Thoracic aorta (tissue), 2 donors: ENCODE data around the gene SBF1. TPM values are rescaled to one million over a fixed set of nuclear protein-coding genes. Genes with fewer than 3 reads are reported as not detected.
"Not testable (repeated sequence)": the region's sequence is repeated elsewhere in the genome, so short reads cannot be mapped to it uniquely, and the experiment has no call there.

Experiments
- ATAC-seq: fragments of 150-250 bp; one replicate; pipeline ENCODE4 v1.8.0; 2017; ENCODE audit warnings: low read depth; ENCODE audit not compliant: insufficient number of reproducible peaks, low FRiP score
- DNase-seq: peaks from one replicate; pipeline ENCODE4 v3.0.0-alpha.2; 2020; ENCODE audit warnings: low spot score
- H3K27ac ChIP-seq, 2 donors: fragments of 200-600 bp; sonication (generic); 1 replicate in 1 of 2; 2 replicates in 1 of 2; pipeline ENCODE4 v1.5.1; 2016; ENCODE audit warnings: mild to moderate bottlenecking in 2 of 2, moderate library complexity in 2 of 2
- H3K27me3 ChIP-seq: fragments of 200-600 bp; sonication (generic); replicated peaks from 2 replicates; pipeline ENCODE4 v1.6.0; 2016; ENCODE audit warnings: mild to moderate bottlenecking; ENCODE audit not compliant: insufficient read depth
- H3K36me3 ChIP-seq: fragments of 200-600 bp; sonication (generic); one replicate; pipeline ENCODE4 v1.5.1; 2016
- H3K4me1 ChIP-seq, 2 donors: fragments of 200-600 bp; sonication (generic); 1 replicate in 1 of 2; 2 replicates in 1 of 2; pipeline versions ENCODE4 v1.5.1 to v1.6.0; 2016; ENCODE audit warnings: low read depth in 2 of 2, mild to moderate bottlenecking in 1 of 2; ENCODE audit not compliant: control insufficient read depth in 1 of 2
- H3K4me3 ChIP-seq: fragments of 200-600 bp; sonication (generic); 2 replicates; pipeline ENCODE4 v1.5.1; 2016; ENCODE audit warnings: mild to moderate bottlenecking
- H3K9me3 ChIP-seq: fragments of 200-600 bp; sonication (generic); 2 replicates; pipeline ENCODE4 v1.5.1; 2016
- total RNA-seq, 2 donors: library from RNA; depleted of rRNA; stranded (reverse); fragments of >200 nt; gene quantifications; one replicate each; pipeline versions ENCODE4 v1.1.0 to v1.2.3, GENCODE V29; 2016
- TF ChIP-seq, protein P1 (sequence below): fragments of 200-600 bp; sonication (generic); IDR thresholded peaks from one replicate; pipeline ENCODE4 v1.5.1; 2019; ENCODE audit warnings: antibody characterized with exemption

SBF1 gene
- total RNA-seq, 2 donors from 2014 or later, result 72.9 to 99.9 TPM

DNA sequence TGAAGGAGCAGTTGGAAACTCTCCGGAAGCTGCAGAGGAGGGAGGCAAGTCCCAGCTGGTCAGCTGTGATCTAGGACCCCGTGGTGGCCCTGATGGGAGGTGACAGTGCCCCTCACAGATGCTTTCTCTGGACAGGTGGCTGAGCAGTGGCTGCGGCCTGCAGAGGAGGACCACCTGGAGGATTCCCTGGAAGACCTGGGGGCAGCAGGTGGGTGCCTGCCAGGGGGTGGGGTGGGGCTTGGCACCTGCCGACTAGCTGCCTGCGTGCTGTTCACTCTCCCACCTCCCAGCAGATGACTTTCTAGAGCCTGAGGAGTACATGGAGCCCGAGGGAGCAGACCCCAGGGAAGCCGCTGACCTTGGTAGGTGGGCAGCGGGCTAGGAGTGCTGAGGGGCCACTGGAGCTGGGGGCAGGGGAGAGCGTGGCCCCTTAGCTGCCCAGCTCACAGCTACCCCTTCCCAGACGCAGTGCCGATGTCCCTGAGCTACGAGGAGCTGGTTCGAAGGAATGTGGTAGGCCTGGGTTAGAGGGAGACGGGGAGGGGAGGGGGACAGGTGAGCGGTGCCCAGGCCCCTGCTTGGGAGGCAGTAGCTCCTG, 47.5 kb upstream of the SBF1 start:
- no peak for DNase-seq
- Histone ChIP-seq H3K4me1 (peaks cover 15 to 17% of the 10 kb centered on the region in 2 donors), H3K27ac (no peak overlapping the region), H3K4me3 (no peak overlapping the region), H3K36me3 (peaks cover 56% of the 10 kb centered on the region), H3K27me3 (no peaks in the 10 kb centered on the region), H3K9me3 (no peaks in the 10 kb centered on the region)
- TF ChIP-seq, protein P1, sequence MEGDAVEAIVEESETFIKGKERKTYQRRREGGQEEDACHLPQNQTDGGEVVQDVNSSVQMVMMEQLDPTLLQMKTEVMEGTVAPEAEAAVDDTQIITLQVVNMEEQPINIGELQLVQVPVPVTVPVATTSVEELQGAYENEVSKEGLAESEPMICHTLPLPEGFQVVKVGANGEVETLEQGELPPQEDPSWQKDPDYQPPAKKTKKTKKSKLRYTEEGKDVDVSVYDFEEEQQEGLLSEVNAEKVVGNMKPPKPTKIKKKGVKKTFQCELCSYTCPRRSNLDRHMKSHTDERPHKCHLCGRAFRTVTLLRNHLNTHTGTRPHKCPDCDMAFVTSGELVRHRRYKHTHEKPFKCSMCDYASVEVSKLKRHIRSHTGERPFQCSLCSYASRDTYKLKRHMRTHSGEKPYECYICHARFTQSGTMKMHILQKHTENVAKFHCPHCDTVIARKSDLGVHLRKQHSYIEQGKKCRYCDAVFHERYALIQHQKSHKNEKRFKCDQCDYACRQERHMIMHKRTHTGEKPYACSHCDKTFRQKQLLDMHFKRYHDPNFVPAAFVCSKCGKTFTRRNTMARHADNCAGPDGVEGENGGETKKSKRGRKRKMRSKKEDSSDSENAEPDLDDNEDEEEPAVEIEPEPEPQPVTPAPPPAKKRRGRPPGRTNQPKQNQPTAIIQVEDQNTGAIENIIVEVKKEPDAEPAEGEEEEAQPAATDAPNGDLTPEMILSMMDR, result no peak
- no peak for ATAC-seq

DNA sequence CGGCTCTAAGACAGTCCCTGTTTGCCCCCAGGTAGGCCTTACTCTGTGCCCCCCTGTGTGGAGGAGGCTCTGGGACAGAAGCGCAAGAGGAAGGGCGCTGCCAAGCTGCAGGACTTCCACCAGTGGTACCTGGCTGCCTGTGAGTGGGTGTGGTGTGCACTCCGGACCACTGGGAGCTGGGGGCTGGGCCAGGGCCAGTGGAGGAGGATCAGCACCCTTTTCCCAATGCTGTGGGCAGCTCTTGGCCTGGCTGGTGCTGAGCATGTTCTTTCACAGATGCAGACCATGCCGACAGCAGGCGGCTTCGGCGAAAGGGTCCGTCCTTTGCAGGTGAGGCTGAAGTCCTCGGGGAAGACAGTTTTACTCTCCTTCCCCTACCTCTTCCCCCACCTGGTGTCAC, 46.9 kb upstream of the SBF1 start:
- Histone ChIP-seq H3K9me3 (no peaks in the 10 kb centered on the region), H3K4me3 (no peak overlapping the region), H3K36me3 (peaks cover 58% of the 10 kb centered on the region), H3K27ac (no peak overlapping the region), H3K4me1 (peaks cover 10 to 14% of the 10 kb centered on the region in 2 donors), H3K27me3 (no peaks in the 10 kb centered on the region)
- no peak for DNase-seq
- TF ChIP-seq, protein P1, result no peak
- ATAC-seq, result no peak

DNA sequence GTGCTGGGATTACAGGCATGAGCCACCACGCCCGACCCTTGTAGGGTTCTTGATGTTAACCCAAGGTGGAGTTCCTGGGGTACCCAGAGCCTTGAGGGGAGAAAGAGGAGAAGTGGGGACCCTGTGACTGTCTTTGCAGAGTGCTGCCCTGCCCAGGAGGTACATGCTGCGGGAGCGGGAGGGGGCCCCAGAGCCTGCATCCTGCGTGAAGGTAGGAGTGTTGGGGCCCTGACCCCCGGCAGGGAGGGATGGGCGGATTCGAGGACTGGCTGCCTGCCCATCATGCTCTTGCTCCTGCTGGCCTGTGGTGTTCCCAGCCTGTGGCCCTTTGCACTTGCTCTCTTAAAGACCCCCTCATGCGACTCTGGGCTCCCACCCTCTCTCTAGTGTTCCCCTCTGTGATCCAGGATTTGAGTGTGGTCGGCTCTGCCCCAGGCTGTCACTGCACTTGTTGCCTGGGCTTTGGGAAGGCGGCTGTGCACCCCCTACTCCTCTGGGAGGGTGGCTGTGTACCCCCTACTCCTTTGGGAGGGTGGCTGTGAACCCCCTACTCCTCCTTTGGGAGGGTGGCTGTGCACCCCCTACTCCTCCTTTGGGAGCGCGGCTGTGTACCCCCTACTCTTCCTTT, 46.1 kb upstream of the SBF1 start:
- TF ChIP-seq, protein P1, result no peak
- ATAC-seq (no peak), DNase-seq (no peak)
- no peaks in the 10 kb centered on the region for H3K9me3 ChIP-seq
- peaks cover 10 to 11% of the 10 kb centered on the region in 2 donors for H3K4me1 ChIP-seq
- H3K4me3 ChIP-seq, result no peak overlapping the region
- H3K27ac ChIP-seq, result no peak overlapping the region
- H3K36me3 ChIP-seq, result peaks cover 61% of the 10 kb centered on the region
- H3K27me3 ChIP-seq, result no peaks in the 10 kb centered on the region

DNA sequence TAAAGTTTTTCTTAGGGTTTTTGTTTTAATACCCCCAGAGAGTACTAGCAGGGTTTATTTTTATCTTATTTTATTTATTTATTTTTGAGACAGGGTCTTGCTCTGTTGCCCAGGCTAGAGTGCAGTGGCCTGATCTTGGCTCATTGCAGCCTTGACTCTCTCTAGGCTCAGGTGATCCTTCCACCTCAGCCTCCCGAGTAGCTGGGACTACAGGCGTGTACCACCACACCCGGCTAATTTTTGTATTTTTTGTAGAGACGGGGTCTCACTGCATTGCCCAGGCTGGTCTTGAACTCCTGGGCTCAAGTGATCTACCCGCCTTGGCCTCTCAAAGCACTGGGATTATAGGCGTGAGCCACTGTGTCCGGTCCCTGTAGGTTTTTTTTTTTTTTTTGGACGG, 45.3 kb upstream of the SBF1 start:
- not testable (repeated sequence) for H3K4me3 ChIP-seq, DNase-seq, ATAC-seq, H3K27ac ChIP-seq, H3K9me3 ChIP-seq, H3K27me3 ChIP-seq
- Histone ChIP-seq H3K36me3 (peaks cover 61% of the 10 kb centered on the region), H3K4me1 (peaks cover 10 to 11% of the 10 kb centered on the region in 2 donors)

DNA sequence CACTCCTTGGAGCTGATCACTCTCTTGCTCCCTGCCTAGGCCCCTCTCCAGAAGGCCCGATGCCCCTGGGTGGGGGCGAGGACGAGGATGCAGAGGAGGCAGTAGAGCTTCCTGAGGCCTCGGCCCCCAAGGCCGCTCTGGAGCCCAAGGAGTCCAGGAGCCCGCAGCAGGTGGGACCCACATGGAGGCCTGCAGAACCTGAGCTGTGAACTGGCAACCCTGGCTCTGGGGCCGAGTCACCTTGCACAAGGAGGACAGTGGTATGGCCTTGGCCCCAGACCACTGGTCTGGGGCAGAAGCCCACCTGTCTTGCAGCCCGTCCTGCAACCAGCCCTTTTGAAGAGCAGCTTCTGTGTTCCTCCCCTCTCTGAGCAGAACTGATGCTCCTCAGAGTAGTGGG, 44.3 kb upstream of the SBF1 start:
- H3K4me3 ChIP-seq, result no peak overlapping the region
- H3K4me1 ChIP-seq, result peaks cover under 1 to 2% of the 10 kb centered on the region in 2 donors
- no peaks in the 10 kb centered on the region for H3K9me3 ChIP-seq
- DNase-seq (no peak), ATAC-seq (no peak)
- H3K27ac ChIP-seq, result no peak overlapping the region
- TF ChIP-seq, protein P1, result no peak
- peaks cover 61% of the 10 kb centered on the region for H3K36me3 ChIP-seq
- no peaks in the 10 kb centered on the region for H3K27me3 ChIP-seq

DNA sequence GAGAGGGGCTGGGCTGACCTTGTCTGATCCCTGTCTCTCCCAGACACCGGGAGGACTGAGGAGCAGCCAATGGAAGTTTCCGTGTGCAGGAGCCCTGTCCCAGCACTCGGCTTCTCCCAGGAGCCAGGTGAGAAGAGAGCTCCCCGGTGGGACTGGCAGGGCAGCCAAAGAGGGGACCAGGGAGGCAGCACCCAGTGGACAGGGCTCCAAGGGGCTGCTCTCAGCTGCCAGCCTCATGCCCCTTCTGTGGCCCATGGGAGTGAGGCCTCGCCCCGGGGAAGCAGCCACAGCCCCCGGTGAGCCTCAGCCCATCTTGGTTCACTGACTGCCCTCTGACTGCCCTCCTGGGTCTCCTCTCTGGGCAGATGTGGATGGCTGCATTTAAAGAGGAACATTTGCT, 43.8 kb upstream of the SBF1 start:
- H3K36me3 ChIP-seq, result peaks cover 58% of the 10 kb centered on the region
- H3K4me1 ChIP-seq, result no peaks in the 10 kb centered on the region

More for the DNA sequence above, 43.8 kb upstream of the SBF1 start:
- TF ChIP-seq, protein P1, result no peak
- H3K9me3 ChIP-seq, result no peaks in the 10 kb centered on the region
- DNase-seq (no peak), ATAC-seq (no peak)
- no peak overlapping the region for H3K27ac ChIP-seq
- no peak overlapping the region for H3K4me3 ChIP-seq
- H3K27me3 ChIP-seq, result no peaks in the 10 kb centered on the region
